Measurements from ENCODE around the gene ACY1. TPM values are rescaled to one million over a fixed set of nuclear protein-coding genes. Genes with fewer than 3 reads are reported as not detected.
A peak's percentile ranks its signal among the peaks of the same experiment; 100 is the strongest.

Gene ACY1
- total and polyA plus RNA-seq, 2 of the 13 experiments (the other 11 are each of a cell fraction or from before 2014, with no cell fraction given) = 113 to 162 TPM

DNA sequence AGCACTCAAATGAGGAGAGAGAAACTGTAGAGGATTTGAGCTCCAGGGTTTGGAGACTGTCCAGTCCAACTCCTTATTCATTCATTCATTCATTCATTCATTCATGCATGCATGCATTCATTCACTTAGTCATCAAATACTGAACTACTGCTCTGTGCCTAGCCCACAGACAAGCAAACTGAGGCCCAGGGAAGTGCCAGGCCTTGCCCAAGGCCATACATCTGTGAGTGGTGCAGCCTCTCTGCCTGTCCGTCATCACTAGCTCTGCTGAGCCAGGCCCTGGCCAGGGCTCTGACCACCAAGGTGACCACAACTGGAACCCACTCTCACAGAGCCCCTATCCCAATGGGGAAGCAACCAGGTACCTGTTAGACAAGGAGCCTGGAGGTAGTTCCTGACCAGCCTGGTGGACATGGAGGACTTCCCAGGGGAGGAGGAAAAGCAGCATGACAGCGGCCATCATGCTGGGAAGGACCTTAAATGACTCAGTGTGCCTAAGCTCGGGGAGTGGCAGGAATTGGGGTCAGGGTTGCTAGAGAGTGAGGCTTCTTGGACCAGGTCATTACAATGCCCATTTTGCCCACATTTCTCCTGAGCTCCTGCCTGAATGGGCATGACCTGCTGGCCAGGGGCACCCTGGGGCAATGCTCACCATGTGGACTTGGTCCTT is 39.9 kb downstream of the ACY1 start:
- WGBS (ENCODE audit: low lambda C conversion rate) = 42% methylated on average over 2 of the region's 3 CpGs
- FAIRE-seq = no peak
- Histone ChIP-seq H3K9me3 (ENCODE audit: low read length) (no peaks in the 10 kb centered on the region), H3K4me3 (replicated peaks in 1 of 3; ENCODE audit: insufficient read depth in 1 of 3, low read depth in 2 of 3, low read length in 3 of 3) (no peak overlapping the region), H2AFZ (ENCODE audit: low read length) (no peak overlapping the region), H4K20me1 (ENCODE audit: insufficient read depth, low read length) (no peaks in the 10 kb centered on the region), H3K36me3 (replicated peaks in 1 of 2; ENCODE audit: control insufficient read depth in 1 of 2, insufficient read depth in 2 of 2, low read length in 2 of 2) (no peaks in the 10 kb centered on the region), H3K4me1 (ENCODE audit: insufficient read depth, low read length) (peaks cover 53% of the 10 kb centered on the region), H3K9ac (ENCODE audit: insufficient read depth, low read depth, low read length) (no peak overlapping the region), H3K27me3 (ENCODE audit: control insufficient read depth in 1 of 2, insufficient read depth in 2 of 2, low read length in 2 of 2) (peaks cover 0 to 58% of the 10 kb centered on the region in 2 experiments; a peak in 4 of 5 replicates), H3K79me2 (ENCODE audit: insufficient read depth, low read length) (no peaks in the 10 kb centered on the region), H3K4me2 (ENCODE audit: low read depth, low read length) (no peak overlapping the region), H3K27ac (ENCODE audit: extremely low read length, insufficient read depth, low read length) (no peak overlapping the region)
- intact Hi-C loops (cut with micrococcal nuclease; ENCODE audit: unreplicated experiment) (no loop called here), in situ Hi-C loops (cut with HindIII; ENCODE audit: extremely low pct_ligation_motif_present, low pct_unique_long_range_greater_than_20kb) (no loop called here)
- POLR2A ChIA-PET = no interaction called here
- DNase-seq (ENCODE audit: low spot score) = no peak
- ATAC-seq = no peak
- CTCF ChIA-PET (ENCODE audit: low intra/inter-chr PET ratio, low total read pairs) = no interaction called here
- BruUV-seq (replicated peaks) = no TSS peak
- TF ChIP-seq ZNF24 (IDR thresholded peaks at IDR 0.05) = peak; percentile 56; the same call in 1 of the 2 replicates
- no peak for TF ChIP-seq ELF1 (CRISPR knock-in tag; IDR thresholded peaks at IDR 0.05)

DNA sequence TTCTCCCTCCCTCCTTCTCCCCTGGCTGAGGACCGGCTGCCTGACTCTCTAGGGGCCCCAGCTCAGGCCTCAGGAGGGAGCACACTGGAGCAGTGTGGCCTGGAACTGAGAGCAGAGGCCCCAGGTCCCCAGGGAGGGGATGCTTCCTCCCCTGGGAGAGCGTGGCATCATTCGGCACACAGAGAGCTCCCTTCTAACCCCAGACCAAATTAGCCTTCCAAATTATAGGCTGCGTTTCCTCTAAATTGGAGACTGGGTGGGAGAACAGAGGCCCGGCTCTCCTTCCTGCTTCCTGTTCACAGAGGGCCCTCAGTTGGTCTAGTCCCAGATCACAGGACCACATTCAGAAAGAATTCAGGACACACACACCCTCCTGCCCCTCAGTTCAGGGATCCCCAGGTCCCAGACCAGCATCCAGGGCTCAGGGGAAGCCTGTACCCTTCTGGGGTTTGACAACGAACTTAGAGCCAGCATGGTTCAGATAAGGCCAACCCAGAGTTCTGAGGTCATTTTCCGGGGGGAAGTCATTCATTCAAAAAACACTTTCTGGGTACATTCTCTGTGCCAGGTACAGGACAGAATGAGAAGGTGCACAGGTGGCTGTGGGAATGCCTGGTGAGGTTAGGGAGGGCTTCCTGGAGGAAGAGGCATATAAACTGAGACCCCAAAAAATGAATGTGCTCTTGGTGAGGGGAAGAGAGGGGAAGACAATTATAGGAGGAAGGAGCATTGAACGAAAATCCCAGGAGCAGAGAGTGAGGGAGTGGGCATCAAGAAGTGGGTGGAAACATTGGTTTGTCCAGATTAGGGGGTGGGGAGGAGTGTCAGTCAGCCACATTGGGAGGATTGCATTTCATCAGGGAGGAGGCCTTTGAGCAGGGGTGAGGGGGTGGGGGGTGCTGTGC is 40.8 kb downstream of the ACY1 start:
- CTCF ChIA-PET (ENCODE audit: low intra/inter-chr PET ratio, low total read pairs) = no interaction called here
- 0% methylated on average over 3 of the region's 8 CpGs for WGBS (ENCODE audit: low lambda C conversion rate)
- 0 out of 2 replicates have a peak overlapping the region, but pooled peaks have one; percentile 14 for H3K4me2 ChIP-seq (ENCODE audit: low read depth, low read length)
- POLR2A ChIA-PET = no interaction called here
- H3K9me3 ChIP-seq (ENCODE audit: low read length) = no peaks in the 10 kb centered on the region
- H3K4me1 ChIP-seq (ENCODE audit: insufficient read depth, low read length) = peaks cover 52% of the 10 kb centered on the region
- ATAC-seq (peak; percentile 16; the same call in 1 of the 3 replicates), DNase-seq (ENCODE audit: low spot score) (no peak), FAIRE-seq (no peak)
- H3K9ac ChIP-seq (ENCODE audit: insufficient read depth, low read depth, low read length) = no peak overlapping the region
- in situ Hi-C loops (cut with HindIII; ENCODE audit: extremely low pct_ligation_motif_present, low pct_unique_long_range_greater_than_20kb) = no loop called here
- H3K4me3 ChIP-seq (replicated peaks in 1 of 3; ENCODE audit: insufficient read depth in 1 of 3, low read depth in 2 of 3, low read length in 3 of 3) = no peak overlapping the region
- no TSS peak for BruUV-seq (replicated peaks)
- no peaks in the 10 kb centered on the region for H3K36me3 ChIP-seq (replicated peaks in 1 of 2; ENCODE audit: control insufficient read depth in 1 of 2, insufficient read depth in 2 of 2, low read length in 2 of 2)
- H3K27me3 ChIP-seq (ENCODE audit: control insufficient read depth in 1 of 2, insufficient read depth in 2 of 2, low read length in 2 of 2) = peaks cover 1 to 50% of the 10 kb centered on the region in 2 experiments; a peak in 4 of 5 replicates
- no peak overlapping the region for H2AFZ ChIP-seq (ENCODE audit: low read length)
- H4K20me1 ChIP-seq (ENCODE audit: insufficient read depth, low read length) = no peaks in the 10 kb centered on the region
- intact Hi-C loops (cut with micrococcal nuclease; ENCODE audit: unreplicated experiment) = no loop called here
- no peaks in the 10 kb centered on the region for H3K79me2 ChIP-seq (ENCODE audit: insufficient read depth, low read length)
- no peak overlapping the region for H3K27ac ChIP-seq (ENCODE audit: extremely low read length, insufficient read depth, low read length)
- no peak for TF ChIP-seq SOX6 (IDR thresholded peaks at IDR 0.05)
- no peak for TF ChIP-seq SOX6 (CRISPR knock-in tag; IDR thresholded peaks at IDR 0.05)
- no peak for TF ChIP-seq JUND (CRISPR knock-in tag; IDR thresholded peaks at IDR 0.05)
- TF ChIP-seq PITX1 (CRISPR knock-in tag; IDR thresholded peaks at IDR 0.05) = no peak
- no peak for TF ChIP-seq ZNF558 (CRISPR knock-in tag; IDR thresholded peaks at IDR 0.05; ENCODE audit: borderline replicate concordance)
- TF ChIP-seq, protein P1, sequence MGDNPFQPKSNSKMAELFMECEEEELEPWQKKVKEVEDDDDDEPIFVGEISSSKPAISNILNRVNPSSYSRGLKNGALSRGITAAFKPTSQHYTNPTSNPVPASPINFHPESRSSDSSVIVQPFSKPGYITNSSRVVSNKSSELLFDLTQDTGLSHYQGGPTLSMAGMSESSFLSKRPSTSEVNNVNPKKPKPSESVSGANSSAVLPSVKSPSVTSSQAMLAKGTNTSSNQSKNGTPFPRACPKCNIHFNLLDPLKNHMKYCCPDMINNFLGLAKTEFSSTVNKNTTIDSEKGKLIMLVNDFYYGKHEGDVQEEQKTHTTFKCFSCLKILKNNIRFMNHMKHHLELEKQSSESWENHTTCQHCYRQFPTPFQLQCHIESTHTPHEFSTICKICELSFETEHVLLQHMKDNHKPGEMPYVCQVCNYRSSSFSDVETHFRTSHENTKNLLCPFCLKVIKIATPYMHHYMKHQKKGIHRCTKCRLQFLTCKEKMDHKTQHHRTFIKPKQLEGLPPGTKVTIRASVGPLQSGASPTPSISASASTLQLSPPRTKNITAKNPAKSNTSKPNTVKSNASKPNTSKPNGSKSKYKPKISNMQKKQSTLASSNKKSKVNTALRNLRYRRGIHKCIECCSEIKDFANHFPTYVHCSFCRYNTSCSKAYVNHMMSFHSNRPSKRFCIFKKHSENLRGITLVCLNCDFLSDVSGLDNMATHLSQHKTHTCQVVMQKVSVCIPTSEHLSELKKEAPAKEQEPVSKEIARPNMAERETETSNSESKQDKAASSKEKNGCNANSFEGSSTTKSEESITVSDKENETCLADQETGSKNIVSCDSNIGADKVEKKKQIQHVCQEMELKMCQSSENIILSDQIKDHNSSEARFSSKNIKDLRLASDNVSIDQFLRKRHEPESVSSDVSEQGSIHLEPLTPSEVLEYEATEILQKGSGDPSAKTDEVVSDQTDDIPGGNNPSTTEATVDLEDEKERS (CRISPR knock-in tag; IDR thresholded peaks at IDR 0.05) = no peak
- TF ChIP-seq TEAD2 (CRISPR knock-in tag; IDR thresholded peaks at IDR 0.05) = no peak
- TF ChIP-seq ZSCAN21 (CRISPR knock-in tag; IDR thresholded peaks at IDR 0.05; ENCODE audit: borderline replicate concordance) = no peak
- no peak for TF ChIP-seq CCAR2 (optimal IDR thresholded peaks at IDR 0.05; ENCODE audit: low read depth, low read length)
- no peak for TF ChIP-seq MEF2D (CRISPR knock-in tag; IDR thresholded peaks at IDR 0.05)
- no peak for TF ChIP-seq ZNF781 (CRISPR knock-in tag; IDR thresholded peaks at IDR 0.05; ENCODE audit: borderline replicate concordance, not compliant biosample characterization)
- no peak for TF ChIP-seq MAFG (CRISPR knock-in tag; IDR thresholded peaks at IDR 0.05)

All from HepG2 (cell line).